Measurements from ENCODE around the gene RAB21. TPM values are rescaled to one million over a fixed set of nuclear protein-coding genes. Genes with fewer than 3 reads are reported as not detected.

RAB21 gene, protein sequence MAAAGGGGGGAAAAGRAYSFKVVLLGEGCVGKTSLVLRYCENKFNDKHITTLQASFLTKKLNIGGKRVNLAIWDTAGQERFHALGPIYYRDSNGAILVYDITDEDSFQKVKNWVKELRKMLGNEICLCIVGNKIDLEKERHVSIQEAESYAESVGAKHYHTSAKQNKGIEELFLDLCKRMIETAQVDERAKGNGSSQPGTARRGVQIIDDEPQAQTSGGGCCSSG
- total RNA-seq, result 10 to 100 TPM; 65.0 to 67.3 TPM

DNA sequence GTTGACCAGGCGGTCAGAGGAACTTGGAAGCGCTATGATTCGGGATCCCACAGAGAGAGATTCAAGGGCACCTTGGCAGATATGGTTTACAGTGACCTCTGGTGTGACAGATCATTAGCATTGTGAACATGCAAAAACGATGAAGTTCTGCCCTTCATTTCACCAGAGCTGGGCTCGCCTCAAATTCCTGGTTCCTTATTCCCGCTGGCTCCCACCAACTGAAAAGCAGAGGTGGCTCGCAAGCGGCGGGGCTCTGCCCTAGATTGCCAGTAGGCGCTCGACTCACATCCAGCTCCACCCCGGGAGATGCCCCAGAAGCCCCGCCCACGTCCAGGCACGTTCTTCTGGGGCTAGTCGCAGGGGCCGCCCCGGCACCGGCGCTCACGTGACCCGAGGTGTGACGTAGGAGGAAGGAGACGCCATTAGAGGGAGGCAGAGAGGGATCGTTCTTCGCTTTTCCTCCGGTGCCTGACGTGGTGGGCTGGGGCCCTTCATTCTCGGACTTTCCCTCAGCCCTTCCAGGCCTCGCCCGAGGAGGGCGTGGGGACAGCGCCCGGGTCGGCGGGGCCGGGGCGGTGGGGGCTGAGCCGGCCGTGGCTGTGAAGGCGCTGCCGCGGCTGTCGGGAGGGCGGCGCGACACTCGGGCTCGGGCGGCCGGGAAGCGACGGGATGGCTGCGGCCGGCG is at the start of gene RAB21:
Gene RAB21 (plus strand): TSS at position 403 of the 685 bp plus-strand sequence. CDS start 267 bp downstream, at position 670.
- peaks cover 31% of the 10 kb centered on the region for H3K4me1 Mint-ChIP-seq
- H3K27me3 Mint-ChIP-seq, result peaks cover 21% of the 10 kb centered on the region
- peaks cover 34% of the 10 kb centered on the region for H3K36me3 Mint-ChIP-seq (ENCODE audit: low read depth)
- POLR2A ChIA-PET, result interaction anchor here (0.6 to 6.0 kb wide), 9 partner anchors 21 to 122 kb away, joined by 3 to 57 read pairs (median 4); partner anchors contain the start of genes TBC1D15, THAP2, TMEM19 and ZFC3H1
- peaks cover 12% of the 10 kb centered on the region for H3K9me3 Mint-ChIP-seq
- H3K27ac Mint-ChIP-seq, result peak within 1 kb of the TSS; percentile 90
- CTCF ChIA-PET, result interaction anchor here (0.8 to 3.8 kb wide), 10 partner anchors 8 to 339 kb away, joined by 3 to 19 read pairs (median 4); partner anchors contain the start of genes TBC1D15, TMEM19 and ZFC3H1
- peak within 1 kb of the TSS; percentile 88 for H3K4me3 Mint-ChIP-seq
- DNase-seq, result peak; percentile 99

GRCh38 chr12:71704920-71705319 is 49.7 kb upstream of the RAB21 start:
- Mint-ChIP-seq H3K4me1 (peaks cover 20% of the 10 kb centered on the region), H3K4me3 (no peak overlapping the region), H3K36me3 (ENCODE audit: low read depth) (peaks cover 18% of the 10 kb centered on the region), H3K27me3 (no peaks in the 10 kb centered on the region), H3K27ac (no peak overlapping the region), H3K9me3 (no peaks in the 10 kb centered on the region)
- POLR2A ChIA-PET, result no interaction called here
- CTCF ChIA-PET, result interaction anchor here (1.2 kb wide), 1 partner anchor 43 kb away, joined by 4 read pairs; no protein-coding TSS in a partner anchor
- DNase-seq, result no peak

DNA sequence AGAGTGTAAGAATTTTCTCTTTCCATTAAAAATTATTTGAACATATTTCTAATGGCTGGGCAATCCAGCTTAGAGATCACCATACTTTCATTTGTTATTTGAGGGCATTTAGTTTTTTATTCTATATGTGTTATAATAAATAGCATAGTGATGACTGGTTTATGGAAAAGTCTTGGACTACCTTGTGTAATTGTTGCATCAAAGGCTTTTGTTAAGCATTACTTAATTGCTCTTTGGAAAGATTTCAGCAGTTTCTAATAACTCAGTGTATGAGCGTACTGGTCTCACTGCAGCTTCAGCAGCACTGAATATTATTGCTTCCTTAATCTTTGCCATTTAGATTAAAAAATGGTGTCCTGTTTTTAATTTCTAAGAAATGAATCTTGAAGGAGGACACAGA is 46.0 kb upstream of the RAB21 start:
- ChIA-PET POLR2A (interaction anchor here (1.0 to 1.8 kb wide), 4 partner anchors 22 to 45 kb away, joined by 3 to 10 read pairs (median 4); partner anchors contain the start of genes THAP2, TMEM19 and ZFC3H1), CTCF (interaction anchor here (1.4 kb wide), 1 partner anchor 38 kb away, joined by 4 read pairs; no protein-coding TSS in a partner anchor)
- Mint-ChIP-seq H3K27me3 (peaks cover 14% of the 10 kb centered on the region), H3K4me3 (no peak overlapping the region), H3K36me3 (ENCODE audit: low read depth) (peaks cover 13% of the 10 kb centered on the region), H3K4me1 (peaks cover 20% of the 10 kb centered on the region), H3K9me3 (peaks cover 6% of the 10 kb centered on the region), H3K27ac (no peak overlapping the region)
- DNase-seq, result no peak

DNA sequence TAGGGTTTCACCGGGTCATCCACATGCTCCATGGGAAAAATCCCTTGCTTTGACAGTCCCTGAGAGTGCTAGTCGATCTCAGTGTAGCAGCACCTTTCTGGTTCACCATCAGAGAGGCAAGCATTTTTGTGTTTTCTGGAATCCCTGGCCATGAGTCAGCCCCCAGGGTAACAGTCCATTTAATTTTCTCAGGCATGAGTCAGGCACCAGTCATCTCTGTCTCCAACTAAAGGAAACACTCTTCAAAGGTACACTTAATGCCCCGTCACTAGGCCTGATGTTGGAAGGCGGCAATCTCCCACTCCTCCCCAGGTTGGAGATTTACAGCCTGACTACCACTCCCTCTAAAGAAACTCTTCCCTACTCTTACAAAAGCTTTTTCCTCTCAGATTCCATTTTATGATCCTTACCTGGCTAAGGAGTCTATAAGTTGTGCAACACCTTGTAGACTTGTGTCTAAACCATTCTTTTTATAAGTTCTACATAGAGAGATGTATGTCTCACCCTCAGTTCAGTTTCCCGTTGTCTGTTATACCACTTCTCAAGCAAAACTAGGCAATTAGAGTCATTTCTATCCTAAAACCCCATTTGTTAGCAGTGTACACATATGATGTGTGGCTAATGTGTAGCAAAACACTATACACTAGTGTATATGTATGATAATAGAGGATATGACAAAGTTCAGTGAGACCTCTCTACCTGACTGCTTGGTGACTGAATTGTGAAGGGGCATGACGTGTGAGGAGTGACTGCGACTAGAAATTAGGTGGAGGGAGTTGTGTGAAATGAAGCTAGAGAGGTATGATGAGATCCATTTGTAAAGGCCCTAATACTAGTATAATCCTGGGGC is 44.2 kb upstream of the RAB21 start:
- H3K4me1 Mint-ChIP-seq, result peaks cover 20% of the 10 kb centered on the region
- POLR2A ChIA-PET, result interaction anchor here (0.9 kb wide), 1 partner anchor 9 kb away, joined by 3 read pairs; no protein-coding TSS in a partner anchor
- H3K27ac Mint-ChIP-seq, result no peak overlapping the region
- DNase-seq, result no peak
- no peak overlapping the region for H3K4me3 Mint-ChIP-seq
- peaks cover 9% of the 10 kb centered on the region for H3K9me3 Mint-ChIP-seq
- CTCF ChIA-PET, result no interaction called here
- peaks cover 18% of the 10 kb centered on the region for H3K27me3 Mint-ChIP-seq
- peaks cover 13% of the 10 kb centered on the region for H3K36me3 Mint-ChIP-seq (ENCODE audit: low read depth)

- POLR2A ChIA-PET, result interaction anchor here (0.9 to 1.0 kb wide), 2 partner anchors 8 to 32 kb away, joined by 3 read pairs; no protein-coding TSS in a partner anchor
- Mint-ChIP-seq H3K9me3 (peaks cover 4% of the 10 kb centered on the region), H3K36me3 (ENCODE audit: low read depth) (no peaks in the 10 kb centered on the region), H3K27ac (no peak overlapping the region), H3K27me3 (peaks cover 9% of the 10 kb centered on the region), H3K4me1 (no peaks in the 10 kb centered on the region), H3K4me3 (no peak overlapping the region)
- no peak for DNase-seq
- CTCF ChIA-PET, result interaction anchor here (0.9 kb wide), 1 partner anchor 17 kb away, joined by 3 read pairs; no protein-coding TSS in a partner anchor
These were observed 36.1 kb upstream of the RAB21 start for GRCh38 chr12:71718611-71719010.

- H3K9me3 Mint-ChIP-seq, result no peaks in the 10 kb centered on the region
- H3K27me3 Mint-ChIP-seq, result peaks cover 5% of the 10 kb centered on the region
- no peak overlapping the region for H3K4me3 Mint-ChIP-seq
- POLR2A ChIA-PET, result interaction anchor here (0.9 kb wide), 1 partner anchor 9 kb away, joined by 3 read pairs; no protein-coding TSS in a partner anchor
- H3K36me3 Mint-ChIP-seq (ENCODE audit: low read depth), result no peaks in the 10 kb centered on the region
- H3K27ac Mint-ChIP-seq, result no peak overlapping the region
- DNase-seq, result no peak
- CTCF ChIA-PET, result no interaction called here
- no peaks in the 10 kb centered on the region for H3K4me1 Mint-ChIP-seq
These were observed 34.9 kb upstream of the RAB21 start for GRCh38 chr12:71719647-71720370.

GRCh38 chr12:71721783-71722505 is 32.7 kb upstream of the RAB21 start:
- H3K9me3 Mint-ChIP-seq, result no peaks in the 10 kb centered on the region
- no peaks in the 10 kb centered on the region for H3K4me1 Mint-ChIP-seq
- DNase-seq, result no peak
- POLR2A ChIA-PET, result no interaction called here
- no peak overlapping the region for H3K4me3 Mint-ChIP-seq
- no peak overlapping the region for H3K27ac Mint-ChIP-seq
- no peaks in the 10 kb centered on the region for H3K36me3 Mint-ChIP-seq (ENCODE audit: low read depth)
- CTCF ChIA-PET, result no interaction called here
- H3K27me3 Mint-ChIP-seq, result peaks cover 8% of the 10 kb centered on the region

GRCh38 chr12:71725011-71725410 is 29.7 kb upstream of the RAB21 start:
- POLR2A ChIA-PET, result no interaction called here
- H3K9me3 Mint-ChIP-seq, result no peaks in the 10 kb centered on the region
- H3K4me1 Mint-ChIP-seq, result no peaks in the 10 kb centered on the region
- H3K27ac Mint-ChIP-seq, result no peak overlapping the region
- DNase-seq, result no peak
- no peaks in the 10 kb centered on the region for H3K36me3 Mint-ChIP-seq (ENCODE audit: low read depth)
- CTCF ChIA-PET, result interaction anchor here (0.9 kb wide), 1 partner anchor 22 kb away, joined by 3 read pairs; no protein-coding TSS in a partner anchor
- H3K4me3 Mint-ChIP-seq, result no peak overlapping the region
- peaks cover 5% of the 10 kb centered on the region for H3K27me3 Mint-ChIP-seq

GRCh38 chr12:71726548-71726947 is 28.1 kb upstream of the RAB21 start:
- peaks cover 5% of the 10 kb centered on the region for H3K27me3 Mint-ChIP-seq
- H3K36me3 Mint-ChIP-seq (ENCODE audit: low read depth), result no peaks in the 10 kb centered on the region
- no peak overlapping the region for H3K27ac Mint-ChIP-seq
- POLR2A ChIA-PET, result no interaction called here
- H3K9me3 Mint-ChIP-seq, result no peaks in the 10 kb centered on the region
- DNase-seq, result no peak
- H3K4me1 Mint-ChIP-seq, result no peaks in the 10 kb centered on the region
- CTCF ChIA-PET, result no interaction called here
- no peak overlapping the region for H3K4me3 Mint-ChIP-seq

- H3K4me1 Mint-ChIP-seq, result no peaks in the 10 kb centered on the region
- CTCF ChIA-PET, result no interaction called here
- H3K36me3 Mint-ChIP-seq (ENCODE audit: low read depth), result no peaks in the 10 kb centered on the region
- POLR2A ChIA-PET, result no interaction called here
- no peak overlapping the region for H3K4me3 Mint-ChIP-seq
- no peak overlapping the region for H3K27ac Mint-ChIP-seq
- no peaks in the 10 kb centered on the region for H3K9me3 Mint-ChIP-seq
- peaks cover 5% of the 10 kb centered on the region for H3K27me3 Mint-ChIP-seq
- no peak for DNase-seq
These were observed 26.7 kb upstream of the RAB21 start for GRCh38 chr12:71727958-71728357.

DNA sequence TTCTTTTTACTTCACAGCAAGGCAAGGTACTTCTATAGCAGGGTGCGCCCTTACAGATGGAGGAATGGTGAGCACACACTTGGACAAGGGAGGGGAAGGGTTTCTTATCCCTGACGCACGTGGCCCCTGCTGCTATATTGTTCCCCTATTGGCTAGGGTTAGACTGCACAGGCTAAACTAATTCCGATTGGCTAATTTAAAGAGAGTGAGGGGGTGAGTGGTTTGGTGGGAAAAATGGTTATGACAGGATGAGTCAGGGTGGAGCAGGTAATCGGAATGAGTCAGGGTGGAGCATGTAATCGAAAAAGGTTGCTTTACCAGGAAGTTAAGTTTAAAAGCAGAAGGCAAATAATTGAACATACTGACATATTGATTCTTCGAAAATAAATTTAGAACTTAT is 23.7 kb upstream of the RAB21 start:
- Mint-ChIP-seq H3K27me3 (no peaks in the 10 kb centered on the region), H3K36me3 (ENCODE audit: low read depth) (no peaks in the 10 kb centered on the region), H3K4me3 (no peak overlapping the region), H3K9me3 (no peaks in the 10 kb centered on the region), H3K27ac (no peak overlapping the region), H3K4me1 (no peaks in the 10 kb centered on the region)
- CTCF ChIA-PET, result no interaction called here
- POLR2A ChIA-PET, result no interaction called here
- no peak for DNase-seq

All from activated CD4-positive, alpha-beta memory T cell treated with anti-CD3 and anti-CD28 coated beads, Interleukin-2, amount 10 ng/mL, durations not matched to agents 7 days and 5 days (primary cell).